ENCODE results near the gene PTBP3. TPM values are rescaled to one million over a fixed set of nuclear protein-coding genes. Genes with fewer than 3 reads are reported as not detected.
"Not testable (repeated sequence)": the region's sequence is repeated elsewhere in the genome, so short reads cannot be mapped to it uniquely, and the experiment has no call there.

The PTBP3 gene, protein sequence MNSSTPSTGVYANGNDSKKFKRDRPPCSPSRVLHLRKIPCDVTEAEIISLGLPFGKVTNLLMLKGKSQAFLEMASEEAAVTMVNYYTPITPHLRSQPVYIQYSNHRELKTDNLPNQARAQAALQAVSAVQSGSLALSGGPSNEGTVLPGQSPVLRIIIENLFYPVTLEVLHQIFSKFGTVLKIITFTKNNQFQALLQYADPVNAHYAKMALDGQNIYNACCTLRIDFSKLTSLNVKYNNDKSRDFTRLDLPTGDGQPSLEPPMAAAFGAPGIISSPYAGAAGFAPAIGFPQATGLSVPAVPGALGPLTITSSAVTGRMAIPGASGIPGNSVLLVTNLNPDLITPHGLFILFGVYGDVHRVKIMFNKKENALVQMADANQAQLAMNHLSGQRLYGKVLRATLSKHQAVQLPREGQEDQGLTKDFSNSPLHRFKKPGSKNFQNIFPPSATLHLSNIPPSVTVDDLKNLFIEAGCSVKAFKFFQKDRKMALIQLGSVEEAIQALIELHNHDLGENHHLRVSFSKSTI
- total RNA-seq: 20.8 TPM
- long read RNA-seq, partial matches to known transcripts: 0 of 2 reads
- long read RNA-seq, other reads (novel, unspliced or antisense): 2 of 2 reads

DNA sequence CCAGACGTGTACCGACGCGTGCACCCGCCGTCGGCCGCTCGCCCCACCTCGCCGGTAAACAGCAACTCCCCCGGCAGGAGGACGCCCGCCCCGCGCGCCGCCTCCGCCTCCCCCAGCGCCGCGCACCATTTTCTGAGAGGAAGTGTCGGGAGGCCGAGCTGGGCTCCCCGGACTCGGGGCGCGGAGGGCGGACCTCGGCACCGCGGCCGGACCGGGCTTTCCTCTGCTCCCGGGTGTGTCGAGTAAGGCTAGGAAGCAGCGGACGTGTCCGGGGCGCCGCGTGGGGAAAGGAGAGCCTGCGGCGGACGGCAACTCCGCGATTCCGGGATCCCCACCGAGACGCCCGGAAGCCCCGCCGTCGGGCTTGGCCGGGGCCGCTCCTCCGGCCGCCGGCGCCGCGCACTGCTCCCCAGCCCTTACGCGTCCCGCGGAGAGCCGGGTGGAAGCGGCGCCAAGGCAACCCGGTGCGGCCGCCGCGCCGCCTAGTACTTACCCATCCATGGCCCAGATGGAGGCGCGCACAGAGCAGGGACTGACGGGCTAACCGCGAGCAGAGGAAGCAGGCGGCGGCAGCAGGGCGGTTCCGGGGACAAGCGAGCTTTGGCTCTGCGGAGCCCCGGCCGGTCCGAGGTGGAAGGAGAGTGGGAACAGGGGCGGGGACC is at the start of gene PTBP3:
PTBP3 (minus strand) TSS at position 643 of the 662 bp plus-strand sequence. CDS start 35,754 bp downstream, outside the sequence.
- DNase-seq (ENCODE audit: low spot score): peak; percentile 92
- intact Hi-C loops (cut with DNase I): loop anchor here (5.0 to 10.0 kb wide), 3 partner anchors 44 to 436 kb away; partner anchors contain the start of genes SUSD1 and UGCG

DNA sequence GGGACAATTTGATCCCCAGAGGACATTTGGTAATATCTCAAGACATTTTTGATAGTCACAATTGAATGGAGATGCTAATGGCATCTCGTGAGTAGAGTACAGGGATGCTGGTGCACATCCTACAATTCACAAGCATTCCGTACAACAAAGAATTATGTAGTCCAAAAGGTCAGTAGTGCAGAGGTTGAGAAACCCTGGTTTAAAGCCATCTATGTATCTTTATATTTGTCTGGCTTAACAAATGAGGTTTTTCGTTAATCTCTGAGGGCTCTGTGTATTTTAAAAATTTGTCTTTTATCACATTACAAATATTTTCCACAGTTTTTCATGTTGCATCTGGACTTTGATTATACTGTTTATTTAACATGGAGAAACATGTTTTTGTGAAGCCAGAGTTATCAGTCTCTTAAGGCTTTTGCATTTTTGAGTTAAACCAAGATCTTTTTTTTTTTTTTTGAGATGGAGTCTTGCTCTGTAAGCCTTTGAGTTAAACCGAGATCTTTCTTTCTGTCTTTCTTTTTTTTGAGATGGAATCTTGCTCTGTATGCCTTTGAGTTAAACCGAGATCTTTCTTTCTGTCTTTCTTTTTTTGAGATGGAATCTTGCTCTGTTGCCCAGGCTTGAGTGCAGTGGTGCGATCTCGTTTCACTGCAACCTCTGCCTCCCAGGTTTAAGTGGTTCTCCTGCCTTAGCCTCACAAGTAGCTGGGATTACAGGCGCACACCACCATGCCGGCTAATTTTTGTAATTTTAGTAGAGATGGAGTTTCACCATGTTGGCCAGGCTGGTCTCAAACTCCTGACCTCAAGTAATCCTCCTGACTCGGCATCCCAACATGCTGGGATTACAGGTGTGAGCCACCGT is 49.3 kb upstream of the PTBP3 start:
- intact Hi-C loops (cut with DNase I): loop anchor here (10.0 kb wide), 1 partner anchor 102 kb away; the partner anchor contains the start of gene KIAA1958
- DNase-seq (ENCODE audit: low spot score): no peak

DNA sequence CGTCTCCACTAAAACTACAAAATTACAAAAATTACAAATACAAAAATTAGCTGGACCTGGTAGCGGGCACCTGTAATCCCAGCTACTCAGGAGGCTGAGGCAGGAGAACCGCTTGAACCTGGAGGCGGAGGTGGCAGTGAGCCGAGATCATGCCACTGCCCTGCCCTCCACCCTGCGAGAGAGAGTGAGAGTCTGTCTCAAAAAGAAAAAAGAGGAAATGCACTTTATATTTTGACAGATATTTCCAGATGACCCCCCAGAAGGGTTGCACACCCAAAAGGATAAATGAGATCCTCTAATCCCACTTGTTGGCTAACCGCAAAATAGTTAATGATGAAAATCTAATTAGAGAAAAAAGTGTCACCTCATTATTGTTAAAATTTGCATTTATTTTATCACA is 48.6 kb upstream of the PTBP3 start:
- intact Hi-C loops (cut with DNase I): loop anchor here (10.0 kb wide), 1 partner anchor 103 kb away; the partner anchor contains the start of gene KIAA1958
- no peak for DNase-seq (ENCODE audit: low spot score)

DNA sequence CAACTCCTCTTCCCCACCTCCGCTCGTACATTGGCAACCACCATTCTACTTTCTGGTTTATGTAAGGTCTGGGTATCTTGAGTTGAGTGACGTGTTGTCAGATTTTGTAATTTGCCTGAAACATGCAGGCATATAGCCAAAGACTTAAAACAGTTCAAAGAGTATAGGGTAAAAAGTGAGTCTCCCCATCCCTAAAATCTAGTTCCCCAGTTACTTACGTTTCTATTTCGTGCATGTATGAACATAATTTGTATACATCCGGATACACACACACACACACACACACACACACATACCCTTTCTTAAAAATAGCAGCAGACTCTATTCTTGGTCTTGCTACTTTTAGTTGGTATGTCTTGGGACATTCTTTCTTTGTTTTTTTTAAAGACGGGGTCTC is 47.4 kb upstream of the PTBP3 start:
- intact Hi-C loops (cut with DNase I): loop anchor here (10.0 kb wide), 1 partner anchor 104 kb away; the partner anchor contains the start of gene KIAA1958
- no peak for DNase-seq (ENCODE audit: low spot score)

DNA sequence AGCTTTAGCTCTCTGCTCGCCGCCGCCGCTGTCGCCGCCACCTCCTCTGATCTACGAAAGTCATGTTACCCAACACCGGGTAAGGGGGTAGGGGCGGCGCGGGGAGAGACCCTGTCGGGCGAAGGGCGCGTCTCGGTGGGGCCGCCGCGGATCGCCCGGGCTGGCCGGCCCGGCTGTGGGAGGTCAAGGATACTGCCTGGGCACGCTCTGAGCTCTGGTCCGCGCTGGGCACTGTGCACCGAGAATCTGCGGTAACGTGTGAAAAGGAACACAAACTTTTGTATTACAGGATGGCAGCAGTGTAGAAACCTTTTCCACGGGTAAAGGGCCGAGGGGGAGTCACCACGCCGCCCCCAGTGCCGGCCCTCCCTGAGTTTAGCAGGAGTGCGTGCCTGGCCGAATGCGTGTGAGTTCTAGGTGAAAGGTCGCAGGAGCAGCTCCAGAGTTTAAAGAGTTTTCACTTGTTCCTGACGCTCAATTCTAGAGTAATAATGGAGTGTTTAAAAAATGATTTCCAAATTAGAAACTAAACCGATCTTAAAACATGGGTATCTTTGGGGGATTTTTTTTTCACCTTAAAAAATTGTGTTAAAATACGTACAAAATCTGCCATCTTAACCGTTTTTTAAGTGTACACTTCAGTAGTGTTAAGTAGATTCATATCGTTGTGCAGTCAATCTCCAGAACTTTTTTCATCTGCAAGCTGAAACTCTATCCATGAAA is 46.8 kb upstream of the PTBP3 start, which contains the start of gene HSDL2:
HSDL2 (plus strand) TSS at position 7 of the 723 bp plus-strand sequence; CDS start at position 63, 56 bp downstream.
- intact Hi-C loops (cut with DNase I): loop anchor here (10.0 kb wide), 1 partner anchor 105 kb away; the partner anchor contains the start of gene KIAA1958
- peak; percentile 84 for DNase-seq (ENCODE audit: low spot score)

DNA sequence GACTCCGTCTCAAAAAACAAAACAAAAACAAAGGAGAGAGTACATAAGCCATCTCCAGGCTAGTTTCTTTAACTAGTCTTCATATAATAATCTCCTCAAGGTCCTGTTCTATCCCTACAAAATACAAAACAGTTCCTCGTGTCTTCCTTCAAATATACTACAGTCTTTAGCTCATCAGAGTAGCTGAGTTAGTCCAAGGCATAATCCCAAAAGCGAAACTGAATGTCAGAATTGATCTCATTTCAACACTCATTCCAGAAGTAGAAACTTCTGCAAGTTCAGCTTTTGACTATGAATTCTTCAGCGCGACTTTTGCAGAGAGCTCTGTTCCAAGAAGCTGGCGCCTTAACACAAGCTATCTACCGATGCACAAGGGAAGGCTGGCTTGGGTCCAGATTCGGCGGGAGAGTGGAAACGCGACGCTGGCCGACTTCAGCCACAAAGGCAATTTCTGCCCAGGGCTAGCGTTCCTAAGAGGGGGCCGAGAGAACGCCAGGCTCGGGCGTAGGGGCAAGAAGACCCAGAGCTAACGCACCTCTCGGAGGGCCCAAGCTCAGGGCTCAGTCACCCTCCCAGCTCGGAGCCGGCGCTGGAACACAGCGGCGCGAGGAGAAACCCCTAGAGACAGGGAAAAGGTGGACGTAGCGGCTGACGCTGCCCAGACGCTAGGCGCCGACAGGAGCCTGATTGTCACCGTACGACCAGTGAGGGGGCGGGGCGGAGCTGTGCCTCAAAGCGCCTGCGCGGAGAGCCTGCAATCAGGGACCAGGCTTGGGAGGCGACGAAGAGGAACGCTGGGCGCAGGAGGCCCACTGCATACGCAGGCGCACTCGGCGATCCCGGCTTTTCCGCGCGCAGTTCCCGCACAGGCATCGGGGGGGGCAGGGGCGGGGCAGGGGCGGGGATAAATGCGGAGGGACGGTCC is 46.0 kb upstream of the PTBP3 start:
- DNase-seq (ENCODE audit: low spot score): peak; percentile 100
- intact Hi-C loops (cut with DNase I): loop anchor here (5.0 to 10.0 kb wide), 2 partner anchors 47 to 105 kb away; partner anchors contain the start of genes KIAA1958 and PTBP3

DNA sequence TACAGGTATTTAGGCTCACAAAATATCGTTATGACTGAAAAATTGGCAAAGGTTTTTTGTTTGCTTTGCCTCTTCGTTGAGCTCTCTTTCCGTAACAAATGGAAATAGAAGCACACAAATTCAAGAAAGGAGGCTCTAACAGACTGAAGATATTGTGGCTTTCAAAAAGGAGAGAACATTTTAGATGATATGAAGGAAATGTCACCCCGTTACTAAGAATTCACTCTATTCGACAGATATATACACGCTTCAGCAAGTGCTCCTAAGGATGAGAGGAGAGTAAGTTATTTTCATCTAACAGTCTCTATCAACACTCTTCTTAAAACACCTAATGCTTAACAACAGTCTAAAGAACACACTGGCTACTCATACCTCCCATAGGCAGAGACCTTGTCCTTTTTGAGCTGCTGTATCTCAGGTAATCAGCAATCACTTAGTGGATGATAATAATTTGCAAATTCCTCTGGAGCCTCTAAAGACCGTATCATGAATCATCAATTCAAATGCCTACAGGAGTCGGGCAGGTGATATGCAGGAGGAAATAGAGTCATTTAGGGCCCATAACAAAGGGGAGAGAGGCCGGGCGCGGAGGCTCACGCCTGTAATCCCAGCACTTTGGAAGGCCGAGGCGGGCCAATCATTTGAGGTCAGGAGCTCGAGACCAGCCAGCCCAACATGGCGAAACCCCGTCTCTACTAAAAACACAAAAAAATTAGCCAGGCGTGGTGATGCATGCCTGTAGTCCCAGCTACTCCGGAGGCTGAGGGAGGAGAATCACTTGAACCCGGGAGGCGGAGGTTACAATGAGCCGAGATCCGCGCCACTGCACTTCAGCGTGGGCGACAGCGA is 45.1 kb upstream of the PTBP3 start:
- DNase-seq (ENCODE audit: low spot score): no peak
- intact Hi-C loops (cut with DNase I): loop anchor here (5.0 kb wide), 1 partner anchor 46 kb away; the partner anchor contains the start of gene PTBP3

DNA sequence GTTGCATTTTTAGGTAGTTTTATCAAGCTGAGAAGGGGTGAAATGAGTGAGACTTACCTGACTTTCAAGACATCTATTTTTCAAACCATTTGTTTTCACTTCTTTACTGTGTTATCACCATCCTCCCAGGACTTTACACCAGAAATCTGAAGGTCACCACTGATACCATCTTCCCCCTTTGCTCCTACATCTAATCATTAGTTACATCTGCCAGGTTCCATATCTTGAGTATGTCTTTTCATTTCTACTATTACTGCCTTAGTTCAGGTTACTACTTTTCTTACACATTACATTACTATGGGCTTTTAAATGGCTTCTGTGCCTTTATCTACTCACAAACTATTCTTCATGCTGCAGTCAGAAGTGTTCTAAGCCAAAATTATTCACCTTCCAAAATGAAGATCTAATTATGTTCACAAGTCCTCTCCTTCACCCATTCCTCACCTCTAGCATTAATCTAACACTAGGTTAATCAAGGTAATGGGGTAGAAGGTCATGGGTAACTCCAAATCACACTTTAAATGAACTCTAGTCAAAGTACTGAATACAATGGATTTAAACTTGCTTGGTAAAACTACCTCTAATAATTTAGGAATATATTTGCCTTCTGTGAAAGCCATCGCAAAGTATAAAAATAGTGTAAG is 44.4 kb upstream of the PTBP3 start:
- DNase-seq (ENCODE audit: low spot score): no peak
- intact Hi-C loops (cut with DNase I): loop anchor here (5.0 kb wide), 1 partner anchor 46 kb away; the partner anchor contains the start of gene PTBP3

DNA sequence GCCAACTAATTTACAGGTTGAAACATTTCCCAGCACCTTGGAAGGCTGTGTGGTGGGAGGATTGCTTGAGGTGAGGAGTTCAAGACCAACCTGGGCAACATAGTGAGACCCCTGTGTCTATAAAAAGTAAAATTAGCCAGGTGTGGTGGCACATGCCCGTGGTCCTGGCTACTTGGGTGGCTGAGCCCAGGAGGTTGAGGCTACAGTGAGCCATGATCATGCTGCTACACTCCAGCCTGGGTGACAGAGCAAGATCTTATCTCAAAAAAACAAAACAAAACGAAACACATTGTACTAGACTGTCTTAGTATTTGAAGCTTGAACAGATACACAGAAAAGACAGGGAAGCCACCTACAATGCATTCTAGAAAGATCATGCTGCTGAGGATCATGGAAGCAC is 43.7 kb upstream of the PTBP3 start:
- DNase-seq (ENCODE audit: low spot score): no peak
- intact Hi-C loops (cut with DNase I): loop anchor here (5.0 kb wide), 1 partner anchor 45 kb away; the partner anchor contains the start of gene PTBP3

DNA sequence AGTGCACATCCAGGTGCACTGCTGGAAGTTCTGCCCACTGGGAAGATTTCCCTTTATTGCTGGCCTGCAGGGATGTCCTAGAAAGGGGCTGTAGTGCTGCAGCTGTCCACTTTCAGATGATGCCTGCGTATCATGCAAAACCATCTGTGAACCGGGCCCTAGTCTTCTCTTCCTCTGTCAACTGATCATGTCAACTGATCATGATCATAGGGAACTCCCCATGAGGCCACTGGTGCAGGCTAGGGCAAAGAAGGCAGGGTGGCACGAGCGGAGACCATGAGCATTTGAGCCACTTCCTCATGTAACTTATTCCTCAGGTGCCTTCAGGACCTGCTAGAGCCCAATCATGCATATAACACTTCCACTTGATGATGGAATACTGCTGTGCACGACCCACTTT is 41.9 kb upstream of the PTBP3 start:
- no peak for DNase-seq (ENCODE audit: low spot score)
- intact Hi-C loops (cut with DNase I): loop anchor here (5.0 kb wide), 1 partner anchor 43 kb away; the partner anchor contains the start of gene PTBP3

DNA sequence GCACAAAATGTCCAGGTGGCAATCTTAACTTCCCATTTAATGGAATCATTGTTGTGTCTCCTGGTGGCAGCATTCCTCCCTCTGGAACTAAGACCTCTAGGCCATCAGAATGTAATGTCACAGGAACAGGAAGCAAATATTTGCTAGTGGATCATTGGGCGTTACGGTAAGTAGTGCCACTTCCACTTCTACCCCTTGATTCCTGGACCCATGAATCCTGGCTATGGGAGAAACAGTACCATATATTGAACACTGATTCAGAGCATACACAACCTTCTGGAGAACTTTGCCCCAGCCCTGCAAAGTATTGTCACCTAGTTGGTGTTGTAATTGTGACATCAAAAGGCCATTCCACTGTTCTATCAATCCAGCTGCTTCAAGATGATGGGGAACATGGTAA is 40.8 kb upstream of the PTBP3 start:
- intact Hi-C loops (cut with DNase I): not testable (repeated sequence)

DNA sequence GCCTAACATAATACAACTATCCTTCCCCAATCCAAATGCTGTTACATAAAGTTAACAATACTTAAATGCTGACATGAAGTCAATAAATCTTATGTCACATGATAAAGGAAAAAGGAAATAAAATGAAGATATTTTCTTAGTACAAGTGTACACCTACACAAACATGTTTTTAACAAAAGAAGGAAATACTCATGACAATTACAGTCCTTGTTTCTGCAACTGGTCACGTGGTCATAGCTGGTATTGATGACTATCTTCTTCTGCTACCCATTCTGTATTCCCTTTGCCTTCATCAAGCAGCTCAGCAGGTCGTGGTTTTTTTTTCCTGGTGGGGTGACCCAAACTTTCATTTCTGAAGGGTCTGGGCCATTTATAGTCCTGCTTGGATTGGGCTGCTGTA is 40.2 kb upstream of the PTBP3 start:
- DNase-seq (ENCODE audit: low spot score); intact Hi-C loops (cut with DNase I): not testable (repeated sequence)

More for the DNA sequence above, 40.8 kb upstream of the PTBP3 start:
- DNase-seq (ENCODE audit: low spot score): not testable (repeated sequence)

DNA sequence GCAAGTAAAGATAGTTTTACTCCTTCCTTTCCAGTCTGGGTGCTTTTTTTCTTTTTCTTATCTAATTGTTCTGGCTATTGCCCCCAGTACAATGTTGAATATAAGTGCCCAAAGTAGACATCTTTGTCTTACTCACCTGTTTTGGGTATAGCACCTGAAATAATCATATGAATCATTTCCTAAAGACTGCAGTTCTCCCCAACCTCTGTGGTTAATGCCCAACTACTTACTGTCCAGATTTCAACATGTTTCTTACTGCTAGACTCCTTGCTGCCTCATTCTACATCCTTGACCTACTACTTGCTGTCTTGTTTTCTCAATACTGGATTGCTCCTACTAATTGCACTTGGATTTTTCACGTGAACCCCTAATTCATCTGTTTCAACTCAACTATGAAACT is 37.6 kb upstream of the PTBP3 start:
- intact Hi-C loops (cut with DNase I): no loop called here
- no peak for DNase-seq (ENCODE audit: low spot score)

DNA sequence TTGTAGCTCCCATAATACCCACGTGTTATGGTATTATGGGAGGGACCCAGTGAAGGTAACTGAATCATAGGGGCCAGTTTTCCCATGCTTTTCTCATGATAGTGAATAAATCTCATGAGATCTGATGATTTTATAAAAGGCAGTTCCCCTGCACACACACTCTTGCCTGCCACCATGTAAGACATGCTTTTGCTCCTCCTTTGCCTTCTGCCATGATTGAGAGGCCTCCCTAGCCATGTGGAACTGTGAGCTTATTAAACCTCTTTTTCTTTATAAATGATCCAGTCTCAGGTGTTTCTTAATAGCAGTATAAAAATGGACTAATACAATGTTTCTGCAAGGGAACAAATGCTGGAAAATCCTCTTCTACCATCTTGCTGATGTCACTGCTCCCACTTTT is 36.4 kb upstream of the PTBP3 start:
- intact Hi-C loops (cut with DNase I): no loop called here
- no peak for DNase-seq (ENCODE audit: low spot score)

DNA sequence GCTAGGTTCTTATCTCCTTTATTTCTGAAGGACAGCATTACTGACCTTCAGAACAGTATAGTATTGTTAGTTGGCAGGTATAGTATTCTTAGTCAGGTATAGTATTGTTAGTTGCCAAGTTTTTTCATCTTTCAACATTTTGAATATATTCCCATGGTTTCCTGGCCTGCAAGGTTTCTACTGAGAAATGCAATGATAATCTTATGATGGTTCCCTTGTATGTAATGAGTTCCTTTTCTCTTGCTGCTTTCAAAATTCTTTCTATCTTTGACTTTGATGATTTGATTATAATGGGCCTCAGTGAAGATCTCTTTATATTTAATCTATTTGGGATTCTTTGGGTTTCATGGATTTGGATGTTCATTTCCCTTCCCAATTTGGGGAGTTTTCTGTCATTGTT is 34.0 kb upstream of the PTBP3 start:
- intact Hi-C loops (cut with DNase I): no loop called here
- DNase-seq (ENCODE audit: low spot score): no peak

DNA sequence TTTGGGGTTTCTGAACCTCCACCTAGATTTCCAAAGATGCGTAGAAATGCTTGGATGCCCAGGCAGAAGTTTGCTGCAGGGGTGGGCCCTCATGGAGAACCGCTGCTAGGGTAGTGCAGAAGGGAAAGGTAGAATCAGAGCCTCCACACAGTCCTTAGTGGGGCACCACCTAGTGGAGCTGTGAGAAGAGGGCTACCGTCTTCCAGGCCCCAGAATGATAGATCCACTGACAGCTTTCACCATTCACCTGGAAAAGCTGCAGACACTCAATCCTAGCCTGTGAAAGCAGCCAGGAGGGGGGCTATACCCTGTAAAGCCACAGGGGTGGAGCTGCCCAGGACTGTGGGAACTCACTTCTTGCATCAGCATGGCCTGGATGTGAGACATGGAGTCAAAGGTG is 33.2 kb upstream of the PTBP3 start:
- intact Hi-C loops (cut with DNase I): no loop called here
- DNase-seq (ENCODE audit: low spot score): no peak

Measured in cardiac septum (tissue), 1 donor.